ENCODE results near the gene USP47. TPM values are rescaled to one million over a fixed set of nuclear protein-coding genes. Genes with fewer than 3 reads are reported as not detected.

USP47 gene
- total RNA-seq, 1 experiment from 2014 or later: 39.2 TPM

DNA sequence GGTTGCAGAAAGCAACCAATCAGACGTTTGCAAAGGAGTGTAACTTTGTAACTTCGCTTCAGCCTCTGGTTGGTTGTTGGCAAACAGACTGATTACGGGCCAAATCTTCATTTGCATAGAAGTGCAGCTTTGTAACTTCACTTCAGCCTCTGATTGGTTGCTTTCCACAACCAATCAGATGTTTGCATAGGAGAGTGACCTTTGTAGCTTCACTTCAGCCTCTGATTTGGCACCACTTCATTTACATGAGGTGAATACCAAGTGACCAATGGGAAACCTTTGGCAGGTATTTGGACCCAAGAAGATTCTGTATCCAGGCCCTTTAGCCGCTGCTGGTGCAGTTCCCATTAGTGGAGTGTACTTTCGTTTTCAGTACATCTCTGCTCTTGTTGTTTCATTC lies 16.0 kb downstream of the USP47 start:
- in situ Hi-C loops (cut with HindIII; ENCODE audit: low pct_unique_long_range_greater_than_20kb, low sequenced_read_pairs): no loop called here
- peak overlapping the region; percentile 75 for H3K27ac ChIP-seq (ENCODE audit: low read length)
- no TSS peak for BruUV-seq (replicated peaks)
- peak; percentile 80 for ATAC-seq
- H3K4me1 ChIP-seq (ENCODE audit: control insufficient read depth, insufficient read depth, low read length): peaks cover 51% of the 10 kb centered on the region
- H3K27me3 ChIP-seq (ENCODE audit: control insufficient read depth, insufficient read depth, low read length): no peaks in the 10 kb centered on the region
- TF ChIP-seq POLR2AphosphoS5 (IDR thresholded peaks at IDR 0.05; ENCODE audit: low read depth, low read length): no peak
- no peaks in the 10 kb centered on the region for H3K9me3 ChIP-seq (ENCODE audit: control insufficient read depth, insufficient read depth, low read depth, low read length)
- POLR2A ChIA-PET: interaction anchor here (1.0 to 1.2 kb wide), 2 partner anchors 9 to 15 kb away, joined by 3 to 4 read pairs; no protein-coding TSS in a partner anchor
- H3K4me3 ChIP-seq (ENCODE audit: low read depth in 2 of 2, low read length in 2 of 2): peak overlapping the region; percentile 38 to 40
- DNase-seq (ENCODE audit: low read depth, low spot score): no peak
- no peaks in the 10 kb centered on the region for H3K36me3 ChIP-seq (ENCODE audit: control insufficient read depth, insufficient read depth, low read length)
- CTCF ChIA-PET: interaction anchor here (0.5 kb wide), 1 partner anchor 17 kb away, joined by 4 read pairs; no protein-coding TSS in a partner anchor
- intact Hi-C loops (cut with micrococcal nuclease; ENCODE audit: unreplicated experiment): no loop called here

DNA sequence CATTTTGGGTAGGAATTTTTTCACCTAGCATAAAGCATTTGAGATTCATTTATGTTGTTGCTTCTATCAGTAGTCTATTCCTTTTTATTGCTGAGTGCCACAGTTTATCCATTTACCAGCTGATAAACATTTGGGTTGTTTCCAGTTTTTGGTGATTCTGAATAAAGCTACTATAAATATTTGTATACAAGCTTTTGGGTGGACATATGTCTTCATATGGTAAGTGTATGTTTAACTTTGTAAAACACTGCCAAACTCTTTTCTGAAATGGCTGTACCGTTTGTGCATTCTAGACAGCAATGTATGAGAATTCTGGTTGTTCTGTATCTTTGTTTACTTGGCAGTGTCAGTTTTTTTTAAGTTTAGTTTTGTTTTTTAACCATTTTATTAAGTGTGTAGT lies 16.9 kb downstream of the USP47 start:
- ChIA-PET CTCF (no interaction called here), POLR2A (no interaction called here)
- no peak for TF ChIP-seq POLR2AphosphoS5 (IDR thresholded peaks at IDR 0.05; ENCODE audit: low read depth, low read length)
- no peak for TF ChIP-seq CTCF (IDR thresholded peaks at IDR 0.05)
- no peak for TF ChIP-seq TCF7L2 (IDR thresholded peaks at IDR 0.05; ENCODE audit: low read depth, low read length)
- TF ChIP-seq, protein P1, sequence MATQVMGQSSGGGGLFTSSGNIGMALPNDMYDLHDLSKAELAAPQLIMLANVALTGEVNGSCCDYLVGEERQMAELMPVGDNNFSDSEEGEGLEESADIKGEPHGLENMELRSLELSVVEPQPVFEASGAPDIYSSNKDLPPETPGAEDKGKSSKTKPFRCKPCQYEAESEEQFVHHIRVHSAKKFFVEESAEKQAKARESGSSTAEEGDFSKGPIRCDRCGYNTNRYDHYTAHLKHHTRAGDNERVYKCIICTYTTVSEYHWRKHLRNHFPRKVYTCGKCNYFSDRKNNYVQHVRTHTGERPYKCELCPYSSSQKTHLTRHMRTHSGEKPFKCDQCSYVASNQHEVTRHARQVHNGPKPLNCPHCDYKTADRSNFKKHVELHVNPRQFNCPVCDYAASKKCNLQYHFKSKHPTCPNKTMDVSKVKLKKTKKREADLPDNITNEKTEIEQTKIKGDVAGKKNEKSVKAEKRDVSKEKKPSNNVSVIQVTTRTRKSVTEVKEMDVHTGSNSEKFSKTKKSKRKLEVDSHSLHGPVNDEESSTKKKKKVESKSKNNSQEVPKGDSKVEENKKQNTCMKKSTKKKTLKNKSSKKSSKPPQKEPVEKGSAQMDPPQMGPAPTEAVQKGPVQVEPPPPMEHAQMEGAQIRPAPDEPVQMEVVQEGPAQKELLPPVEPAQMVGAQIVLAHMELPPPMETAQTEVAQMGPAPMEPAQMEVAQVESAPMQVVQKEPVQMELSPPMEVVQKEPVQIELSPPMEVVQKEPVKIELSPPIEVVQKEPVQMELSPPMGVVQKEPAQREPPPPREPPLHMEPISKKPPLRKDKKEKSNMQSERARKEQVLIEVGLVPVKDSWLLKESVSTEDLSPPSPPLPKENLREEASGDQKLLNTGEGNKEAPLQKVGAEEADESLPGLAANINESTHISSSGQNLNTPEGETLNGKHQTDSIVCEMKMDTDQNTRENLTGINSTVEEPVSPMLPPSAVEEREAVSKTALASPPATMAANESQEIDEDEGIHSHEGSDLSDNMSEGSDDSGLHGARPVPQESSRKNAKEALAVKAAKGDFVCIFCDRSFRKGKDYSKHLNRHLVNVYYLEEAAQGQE (IDR thresholded peaks at IDR 0.05; ENCODE audit: insufficient read depth in 1 of 2, low read depth in 2 of 2, low read length in 1 of 2): no peak
- TF ChIP-seq SIN3A (IDR thresholded peaks at IDR 0.05; ENCODE audit: borderline replicate concordance, insufficient read depth, low read depth, low read length): no peak
- no peaks in the 10 kb centered on the region for H3K27me3 ChIP-seq (ENCODE audit: control insufficient read depth, insufficient read depth, low read length)
- H3K36me3 ChIP-seq (ENCODE audit: control insufficient read depth, insufficient read depth, low read length): no peaks in the 10 kb centered on the region
- intact Hi-C loops (cut with micrococcal nuclease; ENCODE audit: unreplicated experiment) (no loop called here), in situ Hi-C loops (cut with HindIII; ENCODE audit: low pct_unique_long_range_greater_than_20kb, low sequenced_read_pairs) (no loop called here)
- ATAC-seq (no peak), DNase-seq (ENCODE audit: low read depth, low spot score) (no peak)
- H3K9me3 ChIP-seq (ENCODE audit: control insufficient read depth, insufficient read depth, low read depth, low read length): no peaks in the 10 kb centered on the region
- H3K4me1 ChIP-seq (ENCODE audit: control insufficient read depth, insufficient read depth, low read length): peaks cover 51% of the 10 kb centered on the region
- H3K4me3 ChIP-seq (ENCODE audit: low read depth in 2 of 2, low read length in 2 of 2): peak overlapping the region; percentile 38 to 40
- no TSS peak for BruUV-seq (replicated peaks)
- H3K27ac ChIP-seq (ENCODE audit: low read length): peak overlapping the region; percentile 75

DNA sequence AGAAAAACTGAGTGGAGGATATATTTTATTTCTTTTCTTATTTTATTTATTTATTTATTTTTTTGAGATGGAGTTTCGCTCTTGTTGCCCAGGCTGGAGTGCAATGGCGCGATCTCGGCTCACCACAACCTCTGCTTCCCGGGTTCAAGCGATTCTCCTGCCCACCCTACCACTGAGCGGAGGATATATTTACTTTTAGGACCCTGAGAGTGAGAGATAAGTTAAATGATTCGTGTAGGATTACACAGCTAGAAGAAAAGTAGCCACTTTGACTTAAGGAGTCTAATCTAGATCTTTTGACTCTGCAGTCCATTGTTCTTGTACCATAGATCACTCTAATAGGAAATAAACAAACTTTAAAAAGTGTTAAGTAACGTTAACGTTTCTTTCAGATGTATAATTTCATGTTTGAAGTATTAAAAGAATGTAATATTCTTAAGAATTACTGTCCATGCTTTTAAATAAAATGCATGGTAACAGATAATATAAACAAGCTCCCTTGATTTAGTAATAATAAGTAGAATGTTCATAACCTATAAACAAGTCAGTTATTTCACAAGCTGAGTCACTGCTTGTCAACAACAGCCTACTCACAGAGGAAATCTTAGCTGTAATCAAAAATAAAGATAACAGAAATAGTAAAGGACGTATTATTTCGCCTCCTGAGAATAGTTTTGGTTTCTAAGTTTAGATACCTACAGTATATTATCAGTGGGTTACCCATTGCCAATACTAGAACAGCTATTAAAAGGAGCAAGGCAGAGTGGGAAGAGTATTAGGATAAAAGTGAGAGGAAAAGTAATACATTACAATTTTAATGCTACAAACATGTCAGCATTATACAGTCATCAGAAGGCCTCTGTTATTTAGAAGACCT lies 18.6 kb downstream of the USP47 start:
- Histone ChIP-seq H3K36me3 (ENCODE audit: control insufficient read depth, insufficient read depth, low read length) (no peaks in the 10 kb centered on the region), H3K27me3 (ENCODE audit: control insufficient read depth, insufficient read depth, low read length) (no peaks in the 10 kb centered on the region), H3K4me1 (ENCODE audit: control insufficient read depth, insufficient read depth, low read length) (peaks cover 51% of the 10 kb centered on the region), H3K27ac (ENCODE audit: low read length) (peak overlapping the region; percentile 41), H3K9me3 (ENCODE audit: control insufficient read depth, insufficient read depth, low read depth, low read length) (peaks cover 1% of the 10 kb centered on the region; the same call in 1 of the 2 replicates), H3K4me3 (ENCODE audit: low read depth in 2 of 2, low read length in 2 of 2) (no peak overlapping the region)
- no peak for TF ChIP-seq TCF7L2 (IDR thresholded peaks at IDR 0.05; ENCODE audit: low read depth, low read length)
- no peak for TF ChIP-seq SIN3A (IDR thresholded peaks at IDR 0.05; ENCODE audit: borderline replicate concordance, insufficient read depth, low read depth, low read length)
- no peak for TF ChIP-seq CTCF (IDR thresholded peaks at IDR 0.05)
- TF ChIP-seq, protein P1 (IDR thresholded peaks at IDR 0.05; ENCODE audit: insufficient read depth in 1 of 2, low read depth in 2 of 2, low read length in 1 of 2): no peak
- TF ChIP-seq POLR2AphosphoS5 (IDR thresholded peaks at IDR 0.05; ENCODE audit: low read depth, low read length): no peak
- ATAC-seq (peak; percentile 66; the same call in 1 of the 2 replicates), DNase-seq (ENCODE audit: low read depth, low spot score) (no peak)
- ChIA-PET CTCF (interaction anchor here (1.2 kb wide), 1 partner anchor 10 kb away, joined by 3 read pairs; no protein-coding TSS in a partner anchor), POLR2A (interaction anchor here (0.7 kb wide), 1 partner anchor 19 kb away, joined by 4 read pairs; no protein-coding TSS in a partner anchor)
- no TSS peak for BruUV-seq (replicated peaks)
- in situ Hi-C loops (cut with HindIII; ENCODE audit: low pct_unique_long_range_greater_than_20kb, low sequenced_read_pairs) (no loop called here), intact Hi-C loops (cut with micrococcal nuclease; ENCODE audit: unreplicated experiment) (no loop called here)

Data from Panc1 (cell line).